ENCODE measurements around the gene SF3B1. TPM values are rescaled to one million over a fixed set of nuclear protein-coding genes. Genes with fewer than 3 reads are reported as not detected.
A peak's percentile ranks its signal among the peaks of the same experiment; 100 is the strongest.
"Not testable (repeated sequence)": the region's sequence is repeated elsewhere in the genome, so short reads cannot be mapped to it uniquely, and the experiment has no call there.

Gene SF3B1
- total and polyA plus RNA-seq, 3 experiments from 2014 or later: 153 to 287 (median 281) TPM

DNA sequence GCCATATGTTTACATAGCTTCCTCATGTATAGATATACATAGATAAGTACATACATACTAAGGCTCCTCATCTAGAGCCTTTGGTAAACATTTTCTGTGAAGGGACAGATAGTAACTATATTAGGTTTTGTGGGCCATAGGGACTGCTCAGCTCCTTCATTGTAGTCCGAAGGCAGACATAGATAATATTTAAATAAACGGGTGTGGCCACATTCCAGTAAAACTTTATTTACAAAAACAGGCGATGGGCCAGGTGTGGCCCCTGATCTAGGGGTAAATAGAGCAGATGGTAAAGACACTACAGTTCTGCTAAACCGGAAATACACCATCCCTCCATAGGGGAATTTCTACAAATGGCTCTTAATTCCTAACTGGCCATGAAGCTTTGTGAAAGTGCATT is 25.8 kb upstream of the SF3B1 start:
- DNase-seq: no peak
- CTCF ChIA-PET: no interaction called here
- Mint-ChIP-seq H3K4me3 (no peak overlapping the region), H3K9me3 (no peaks in the 10 kb centered on the region), H3K4me1 (peaks cover 30 to 52% (median 45%) of the 10 kb centered on the region in 3 donors), H3K27ac (peak overlapping the region in 2 of 8 donors; percentile 50 to 63), H3K27me3 (no peaks in the 10 kb centered on the region), H3K36me3 (peaks cover 0 to 66% (median 11%) of the 10 kb centered on the region in 3 donors)
- Histone ChIP-seq H3K4me3 (ENCODE audit: low read length) (no peak overlapping the region), H3K4me1 (ENCODE audit: insufficient read depth, low read length) (peaks cover 19% of the 10 kb centered on the region), H3K27ac (ENCODE audit: low read depth, low read length) (no peak overlapping the region), H3K9me3 (ENCODE audit: low read length) (no peaks in the 10 kb centered on the region), H3K36me3 (ENCODE audit: insufficient read depth, low read length) (peaks cover 22% of the 10 kb centered on the region), H3K27me3 (ENCODE audit: insufficient read depth, low read length, poor library complexity, severe bottlenecking) (no peaks in the 10 kb centered on the region)
- POLR2A ChIA-PET: no interaction called here

DNA sequence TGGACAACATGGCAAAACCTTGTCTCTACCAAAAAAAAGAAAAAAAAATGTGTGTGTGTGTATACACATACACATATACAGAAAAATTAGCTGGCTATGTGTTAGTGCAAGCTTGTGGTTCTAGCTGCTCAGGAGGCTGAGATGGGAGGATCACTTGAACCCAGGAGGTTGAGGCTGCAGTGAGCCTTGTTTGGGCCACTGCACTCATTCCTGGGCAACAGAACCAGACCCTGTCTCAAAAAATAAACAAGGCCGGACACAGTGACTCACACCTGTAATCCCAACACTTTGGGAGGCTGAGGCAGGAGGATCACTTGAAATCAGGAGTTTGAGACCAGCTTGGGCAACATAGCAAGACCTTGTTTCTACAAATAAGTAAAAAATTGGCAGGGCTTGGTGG is 20.6 kb upstream of the SF3B1 start:
- H3K27ac Mint-ChIP-seq: peak overlapping the region in 7 of 8 donors; percentile 35 to 92 (median 57)
- POLR2A ChIA-PET: interaction anchor here (0.6 to 1.1 kb wide), 3 partner anchors 17 to 190 kb away, joined by 3 to 8 read pairs (median 3); partner anchors contain the start of gene HSPD1
- peaks cover 50 to 69% (median 68%) of the 10 kb centered on the region in 3 donors for H3K4me1 Mint-ChIP-seq
- H3K9me3 ChIP-seq (ENCODE audit: low read length): no peaks in the 10 kb centered on the region
- H3K4me3 ChIP-seq (ENCODE audit: low read length): peak overlapping the region; percentile 29
- CTCF ChIA-PET: interaction anchor here (1.1 kb wide), 1 partner anchor 21 kb away, joined by 3 read pairs; the partner anchor contains the start of gene SF3B1
- H3K27me3 ChIP-seq (ENCODE audit: insufficient read depth, low read length, poor library complexity, severe bottlenecking): no peaks in the 10 kb centered on the region
- DNase-seq: no peak
- peak overlapping the region in 6 of 7 donors; percentile 43 to 99 (median 65) for H3K4me3 Mint-ChIP-seq
- H3K27me3 Mint-ChIP-seq: peaks cover 0 to 5% of the 10 kb centered on the region in 2 donors
- peaks cover 4% of the 10 kb centered on the region for H3K36me3 ChIP-seq (ENCODE audit: insufficient read depth, low read length)
- H3K4me1 ChIP-seq (ENCODE audit: insufficient read depth, low read length): peaks cover 40% of the 10 kb centered on the region
- peaks cover 0 to 48% (median 7%) of the 10 kb centered on the region in 3 donors for H3K36me3 Mint-ChIP-seq
- no peak overlapping the region for H3K27ac ChIP-seq (ENCODE audit: low read depth, low read length)
- H3K9me3 Mint-ChIP-seq: no peaks in the 10 kb centered on the region

DNA sequence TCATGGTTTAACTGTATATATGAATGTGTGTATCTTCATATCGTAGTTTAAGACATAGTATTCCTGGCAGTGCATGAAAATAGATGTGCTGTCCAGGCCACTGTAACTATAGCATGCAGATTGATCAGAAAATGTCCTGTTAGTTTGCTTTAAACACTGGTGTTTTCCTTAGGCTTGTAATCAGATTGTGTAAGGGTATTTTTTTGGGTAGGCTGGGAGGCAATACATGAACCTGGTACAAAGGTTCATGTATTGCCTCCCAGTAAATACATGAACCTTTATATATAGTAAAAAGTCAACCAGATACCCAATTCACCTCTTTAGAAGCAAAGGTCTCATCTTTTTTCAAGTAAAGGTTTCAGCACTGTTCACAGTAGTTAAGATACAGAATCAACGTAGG is 20.1 kb upstream of the SF3B1 start:
- peak overlapping the region in 7 of 8 donors; percentile 59 to 100 (median 100) for H3K27ac Mint-ChIP-seq
- H3K27me3 ChIP-seq (ENCODE audit: insufficient read depth, low read length, poor library complexity, severe bottlenecking): no peaks in the 10 kb centered on the region
- H3K4me1 Mint-ChIP-seq: peaks cover 49 to 68% (median 66%) of the 10 kb centered on the region in 3 donors
- H3K27ac ChIP-seq (ENCODE audit: low read depth, low read length): peak overlapping the region; percentile 99
- no peak for DNase-seq
- H3K36me3 ChIP-seq (ENCODE audit: insufficient read depth, low read length): no peaks in the 10 kb centered on the region
- no peaks in the 10 kb centered on the region for H3K9me3 ChIP-seq (ENCODE audit: low read length)
- POLR2A ChIA-PET: interaction anchor here (0.6 to 1.1 kb wide), 2 partner anchors 45 to 190 kb away, joined by 3 to 8 read pairs; partner anchors contain the start of gene HSPD1
- no peaks in the 10 kb centered on the region for H3K9me3 Mint-ChIP-seq
- H3K4me3 ChIP-seq (ENCODE audit: low read length): peak overlapping the region; percentile 83
- CTCF ChIA-PET: no interaction called here
- peaks cover 36% of the 10 kb centered on the region for H3K4me1 ChIP-seq (ENCODE audit: insufficient read depth, low read length)
- peaks cover 0 to 5% of the 10 kb centered on the region in 2 donors for H3K27me3 Mint-ChIP-seq
- H3K36me3 Mint-ChIP-seq: peaks cover 0 to 44% (median 6%) of the 10 kb centered on the region in 3 donors
- H3K4me3 Mint-ChIP-seq: peak overlapping the region; percentile 94 to 100 (median 99)

DNA sequence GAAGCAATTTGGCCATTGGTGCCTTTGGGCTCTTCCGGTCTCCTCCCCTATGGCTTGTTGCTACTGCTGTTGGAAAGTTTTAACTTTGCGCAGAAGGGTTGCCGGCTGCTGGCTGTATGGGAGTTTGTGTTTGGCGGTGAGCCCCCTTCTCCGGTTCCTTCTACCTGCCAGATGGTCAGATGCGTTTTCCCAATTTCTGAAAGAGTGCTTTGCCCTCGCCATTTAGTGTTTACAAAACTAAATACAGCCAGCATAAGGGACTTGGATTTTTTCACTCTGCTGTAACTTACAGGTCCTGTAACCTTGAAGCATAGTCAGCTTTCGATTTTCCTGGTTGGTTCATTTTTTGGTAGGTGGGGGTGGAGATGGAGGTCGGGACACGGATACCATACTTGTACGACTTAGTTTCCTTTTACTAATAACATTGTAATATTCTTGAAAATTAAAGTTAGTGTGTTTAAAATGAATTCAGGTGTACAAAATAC is 19.1 kb upstream of the SF3B1 start:
- no peaks in the 10 kb centered on the region for H3K27me3 ChIP-seq (ENCODE audit: insufficient read depth, low read length, poor library complexity, severe bottlenecking)
- H3K36me3 ChIP-seq (ENCODE audit: insufficient read depth, low read length): no peaks in the 10 kb centered on the region
- DNase-seq: peak in 1 of 5 donors; percentile 75
- H3K9me3 ChIP-seq (ENCODE audit: low read length): no peaks in the 10 kb centered on the region
- H3K27ac ChIP-seq (ENCODE audit: low read depth, low read length): peak overlapping the region; percentile 99
- H3K4me1 ChIP-seq (ENCODE audit: insufficient read depth, low read length): peaks cover 29% of the 10 kb centered on the region
- Mint-ChIP-seq H3K36me3 (peaks cover 0 to 35% (median 4%) of the 10 kb centered on the region in 3 donors), H3K9me3 (no peaks in the 10 kb centered on the region), H3K4me1 (peaks cover 44 to 58% (median 56%) of the 10 kb centered on the region in 3 donors), H3K4me3 (peak overlapping the region; percentile 94 to 100 (median 99)), H3K27ac (peak overlapping the region; percentile 97 to 100 (median 100)), H3K27me3 (peaks cover 0 to 5% of the 10 kb centered on the region in 2 donors)
- CTCF ChIA-PET: interaction anchor here (1.2 to 4.1 kb wide), 6 partner anchors 18 to 54 kb away, joined by 3 to 30 read pairs (median 5); partner anchors contain the start of genes HSPD1, HSPE1 and SF3B1
- POLR2A ChIA-PET: interaction anchor here (1.2 to 3.7 kb wide), 3 partner anchors 19 to 62 kb away, joined by 15 to 97 read pairs (median 40); partner anchors contain the start of genes HSPD1, HSPE1, MOB4 and SF3B1
- H3K4me3 ChIP-seq (ENCODE audit: low read length): peak overlapping the region; percentile 83

DNA sequence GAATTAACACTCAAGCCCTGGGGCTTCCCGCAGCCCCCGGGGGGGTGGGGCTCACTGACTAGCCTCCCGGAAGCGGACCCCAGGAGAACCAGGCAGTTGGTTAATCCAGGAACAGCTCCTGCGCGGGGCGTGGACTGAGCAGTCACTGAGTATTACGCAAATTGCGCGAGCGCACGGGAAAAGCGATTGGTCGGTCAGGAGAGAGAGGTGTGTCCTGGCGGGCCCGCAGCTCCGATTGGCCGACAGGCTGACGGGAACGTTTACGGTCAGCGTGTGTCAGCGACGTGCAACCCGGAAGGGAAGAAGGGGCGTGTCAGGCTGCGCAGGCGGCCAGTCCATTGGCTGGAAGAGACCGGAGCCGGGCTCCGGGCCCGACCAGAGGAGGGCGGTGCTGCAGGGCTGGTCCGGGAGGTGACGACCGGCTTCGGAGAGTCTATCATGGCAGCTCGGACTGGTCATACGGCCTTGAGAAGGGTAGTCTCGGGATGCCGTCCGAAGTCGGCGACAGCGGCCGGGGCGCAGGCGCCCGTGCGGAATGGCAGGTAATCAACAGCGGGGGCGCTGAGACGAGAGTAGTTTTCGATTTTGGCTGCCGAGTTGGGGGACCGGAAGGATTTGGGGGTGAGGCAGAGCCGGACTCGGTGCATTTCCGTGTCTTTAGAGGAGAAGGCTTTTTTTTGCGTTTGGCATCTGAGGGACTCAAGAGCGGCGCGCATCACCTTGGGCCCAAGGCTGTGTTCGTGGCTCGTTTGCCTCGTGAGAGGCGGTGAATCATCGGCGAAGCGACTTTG is 18.5 kb upstream of the SF3B1 start, which contains the start of gene COQ10B:
COQ10B (plus strand) TSS at position 430 of the 791 bp plus-strand sequence; CDS start at position 439, 9 bp downstream.
- peak; percentile 97 to 100 (median 99) for DNase-seq
- no peaks in the 10 kb centered on the region for H3K36me3 ChIP-seq (ENCODE audit: insufficient read depth, low read length)
- Mint-ChIP-seq H3K27ac (peak within 1 kb of the TSS; percentile 97 to 100 (median 100)), H3K4me3 (peak within 1 kb of the TSS; percentile 94 to 100 (median 99)), H3K27me3 (peaks cover 0 to 5% of the 10 kb centered on the region in 2 donors), H3K36me3 (peaks cover 0 to 31% (median 4%) of the 10 kb centered on the region in 3 donors), H3K9me3 (no peaks in the 10 kb centered on the region), H3K4me1 (peaks cover 40 to 53% (median 51%) of the 10 kb centered on the region in 3 donors)
- POLR2A ChIA-PET: interaction anchor here (0.5 to 3.7 kb wide), 10 partner anchors 11 to 314 kb away, joined by 3 to 97 read pairs (median 4); partner anchors contain the start of genes HSPD1, HSPE1, MARS2 and MOB4
- CTCF ChIA-PET: interaction anchor here (0.7 to 4.1 kb wide), 10 partner anchors 9 to 63 kb away, joined by 3 to 30 read pairs (median 4); partner anchors contain the start of genes HSPD1, HSPE1 and SF3B1
- no peaks in the 10 kb centered on the region for H3K27me3 ChIP-seq (ENCODE audit: insufficient read depth, low read length, poor library complexity, severe bottlenecking)
- H3K4me1 ChIP-seq (ENCODE audit: insufficient read depth, low read length): peaks cover 29% of the 10 kb centered on the region
- H3K27ac ChIP-seq (ENCODE audit: low read depth, low read length): peak within 1 kb of the TSS; percentile 99
- H3K4me3 ChIP-seq (ENCODE audit: low read length): peak within 1 kb of the TSS; percentile 83
- no peaks in the 10 kb centered on the region for H3K9me3 ChIP-seq (ENCODE audit: low read length)

DNA sequence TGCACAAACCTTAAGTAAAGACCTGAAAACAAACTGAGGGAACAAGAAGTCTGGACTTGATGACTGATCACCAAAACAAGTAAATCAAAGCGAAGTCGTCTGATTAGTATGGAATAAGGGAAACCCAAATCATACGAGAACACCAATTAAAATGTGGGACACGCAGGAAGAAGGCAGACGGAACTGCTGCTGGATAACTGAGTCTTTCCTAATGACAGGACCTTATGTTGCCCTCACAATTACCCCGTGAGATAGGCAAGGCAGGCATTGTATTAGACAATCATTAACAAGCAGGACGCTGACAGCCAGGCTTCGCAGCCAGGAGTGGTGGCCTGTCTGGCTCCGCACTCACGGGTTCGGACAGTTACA is 17.9 kb upstream of the SF3B1 start:
- POLR2A ChIA-PET: interaction anchor here (0.5 to 3.7 kb wide), 10 partner anchors 12 to 313 kb away, joined by 3 to 97 read pairs (median 4); partner anchors contain the start of genes HSPD1, HSPE1, MARS2 and MOB4
- peak overlapping the region; percentile 83 for H3K4me3 ChIP-seq (ENCODE audit: low read length)

DNA sequence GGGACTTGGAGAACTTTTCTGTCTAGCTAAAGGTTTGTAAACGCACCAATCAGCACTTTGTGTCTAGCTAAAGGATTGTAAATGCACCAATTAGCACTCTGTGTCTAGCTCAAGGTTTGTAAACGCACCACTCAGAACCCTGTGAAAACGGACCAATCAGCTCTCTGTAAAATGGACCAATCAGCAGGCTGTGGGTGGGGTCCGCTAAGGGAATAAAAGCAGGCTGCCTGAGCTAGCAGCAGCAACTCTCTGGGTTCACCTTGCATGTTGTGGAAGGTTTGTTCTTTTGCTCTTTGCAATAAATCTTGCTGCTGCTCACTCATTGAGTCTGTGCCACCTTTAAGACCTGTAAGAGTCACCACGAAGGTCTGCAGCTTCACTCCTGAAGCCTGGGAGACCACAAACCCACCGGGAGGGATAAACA is 16.1 kb upstream of the SF3B1 start:
- Mint-ChIP-seq H3K27ac (peak overlapping the region in 5 of 8 donors; percentile 45 to 84 (median 66)), H3K36me3 (peaks cover 0 to 20% (median 4%) of the 10 kb centered on the region in 3 donors), H3K4me3 (peak overlapping the region in 3 of 7 donors; percentile 8 to 71 (median 56)), H3K4me1 (peaks cover 27 to 32% (median 31%) of the 10 kb centered on the region in 3 donors)
- not testable (repeated sequence) for H3K9me3 ChIP-seq (ENCODE audit: low read length); H3K27me3 ChIP-seq (ENCODE audit: insufficient read depth, low read length, poor library complexity, severe bottlenecking); H3K9me3 Mint-ChIP-seq; H3K4me3 ChIP-seq (ENCODE audit: low read length); DNase-seq; H3K27ac ChIP-seq (ENCODE audit: low read depth, low read length); H3K36me3 ChIP-seq (ENCODE audit: insufficient read depth, low read length); H3K27me3 Mint-ChIP-seq
- CTCF ChIA-PET: interaction anchor here (1.1 to 4.1 kb wide), 2 partner anchors 15 to 49 kb away, joined by 3 to 30 read pairs; partner anchors contain the start of genes HSPD1, HSPE1 and SF3B1
- H3K4me1 ChIP-seq (ENCODE audit: insufficient read depth, low read length): peaks cover 23% of the 10 kb centered on the region
- POLR2A ChIA-PET: interaction anchor here (0.8 to 3.7 kb wide), 2 partner anchors 16 to 49 kb away, joined by 3 to 97 read pairs; partner anchors contain the start of genes HSPD1, HSPE1 and SF3B1

More for the DNA sequence above, 17.9 kb upstream of the SF3B1 start:
- Histone ChIP-seq H3K27me3 (ENCODE audit: insufficient read depth, low read length, poor library complexity, severe bottlenecking) (no peaks in the 10 kb centered on the region), H3K9me3 (ENCODE audit: low read length) (no peaks in the 10 kb centered on the region), H3K4me1 (ENCODE audit: insufficient read depth, low read length) (peaks cover 29% of the 10 kb centered on the region), H3K36me3 (ENCODE audit: insufficient read depth, low read length) (no peaks in the 10 kb centered on the region), H3K27ac (ENCODE audit: low read depth, low read length) (peak overlapping the region; percentile 99)
- Mint-ChIP-seq H3K36me3 (peaks cover 0 to 28% (median 4%) of the 10 kb centered on the region in 3 donors), H3K4me1 (peaks cover 36 to 48% (median 45%) of the 10 kb centered on the region in 3 donors), H3K9me3 (no peaks in the 10 kb centered on the region), H3K27me3 (peaks cover 3 to 5% of the 10 kb centered on the region in 2 donors), H3K27ac (peak overlapping the region; percentile 97 to 100 (median 100)), H3K4me3 (peak overlapping the region; percentile 94 to 100 (median 99))
- DNase-seq: no peak
- CTCF ChIA-PET: interaction anchor here (0.7 to 4.1 kb wide), 9 partner anchors 8 to 64 kb away, joined by 3 to 30 read pairs (median 5); partner anchors contain the start of genes HSPD1, HSPE1 and SF3B1
